ENCODE data around the gene CDH5. TPM values are rescaled to one million over a fixed set of nuclear protein-coding genes. Genes with fewer than 3 reads are reported as not detected.

The CDH5 gene
- total and polyA plus RNA-seq, 4 donors, result 5.5 to 21.9 (median 17.5) TPM

DNA sequence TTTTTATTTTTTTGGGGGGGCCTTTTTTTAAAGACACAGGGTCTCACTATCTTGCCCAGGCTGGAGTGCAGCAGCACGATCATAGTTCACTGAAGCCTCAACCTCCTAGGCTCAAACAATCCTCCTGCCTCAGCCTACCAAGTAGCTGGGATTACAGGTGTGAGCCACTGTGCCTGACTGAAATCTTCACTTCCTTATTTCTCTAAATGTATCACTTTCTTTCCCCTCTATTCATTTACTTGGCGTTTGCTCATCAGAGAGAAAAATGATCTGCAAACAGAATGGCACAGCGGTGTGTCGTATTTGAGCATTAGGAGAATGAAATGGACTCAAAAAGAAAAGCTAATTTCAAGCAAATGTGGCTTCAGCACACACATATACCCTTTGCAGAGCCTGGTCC lies 44.3 kb upstream of the CDH5 start:
- H3K27ac ChIP-seq (ENCODE audit: low read depth in 1 of 2, low read length in 2 of 2), result no peak overlapping the region
- DNase-seq (ENCODE audit: low spot score), result no peak
- H3K9me3 ChIP-seq (ENCODE audit: control insufficient read depth in 4 of 4, low read length in 3 of 4), result no peaks in the 10 kb centered on the region
- no peaks in the 10 kb centered on the region for H3K36me3 ChIP-seq (ENCODE audit: control insufficient read depth in 4 of 4, insufficient read depth in 3 of 4, low read depth in 1 of 4, low read length in 3 of 4)
- H3K27me3 ChIP-seq (ENCODE audit: control insufficient read depth in 4 of 4, insufficient read depth in 4 of 4, low read length in 3 of 4), result no peaks in the 10 kb centered on the region
- H3K9ac ChIP-seq (ENCODE audit: low read depth in 1 of 2, low read length in 2 of 2), result no peak overlapping the region
- 56% methylated on average over 4 of the region's 4 CpGs for WGBS
- peaks cover 0 to 6% (median 0%) of the 10 kb centered on the region in 4 donors for H3K4me1 ChIP-seq (ENCODE audit: control insufficient read depth in 4 of 4, insufficient read depth in 4 of 4, low read length in 3 of 4)
- TF ChIP-seq FOXA1 (IDR thresholded peaks at IDR 0.05) (no peak), RAD21 (IDR thresholded peaks at IDR 0.05) (no peak), EGR1 (IDR thresholded peaks at IDR 0.05; ENCODE audit: low read depth in 2 of 2) (no peak), SP1 (IDR thresholded peaks at IDR 0.05) (no peak), HNF4A (conservative IDR thresholded peaks at IDR 0.05) (no peak), JUND (IDR thresholded peaks at IDR 0.05) (no peak), HNF4G (IDR thresholded peaks at IDR 0.05) (no peak), TAF1 (conservative IDR thresholded peaks at IDR 0.05) (no peak), FOXA2 (IDR thresholded peaks at IDR 0.05) (no peak)
- TF ChIP-seq, protein P1, sequence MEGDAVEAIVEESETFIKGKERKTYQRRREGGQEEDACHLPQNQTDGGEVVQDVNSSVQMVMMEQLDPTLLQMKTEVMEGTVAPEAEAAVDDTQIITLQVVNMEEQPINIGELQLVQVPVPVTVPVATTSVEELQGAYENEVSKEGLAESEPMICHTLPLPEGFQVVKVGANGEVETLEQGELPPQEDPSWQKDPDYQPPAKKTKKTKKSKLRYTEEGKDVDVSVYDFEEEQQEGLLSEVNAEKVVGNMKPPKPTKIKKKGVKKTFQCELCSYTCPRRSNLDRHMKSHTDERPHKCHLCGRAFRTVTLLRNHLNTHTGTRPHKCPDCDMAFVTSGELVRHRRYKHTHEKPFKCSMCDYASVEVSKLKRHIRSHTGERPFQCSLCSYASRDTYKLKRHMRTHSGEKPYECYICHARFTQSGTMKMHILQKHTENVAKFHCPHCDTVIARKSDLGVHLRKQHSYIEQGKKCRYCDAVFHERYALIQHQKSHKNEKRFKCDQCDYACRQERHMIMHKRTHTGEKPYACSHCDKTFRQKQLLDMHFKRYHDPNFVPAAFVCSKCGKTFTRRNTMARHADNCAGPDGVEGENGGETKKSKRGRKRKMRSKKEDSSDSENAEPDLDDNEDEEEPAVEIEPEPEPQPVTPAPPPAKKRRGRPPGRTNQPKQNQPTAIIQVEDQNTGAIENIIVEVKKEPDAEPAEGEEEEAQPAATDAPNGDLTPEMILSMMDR (IDR thresholded peaks at IDR 0.05; ENCODE audit: low read depth, low read length, missing input control), result no peak
- H3K4me3 ChIP-seq (ENCODE audit: low read depth in 1 of 3, low read length in 3 of 3), result no peak overlapping the region

GRCh38 chr16:66324815-66325515 lies 41.5 kb upstream of the CDH5 start:
- H3K27ac ChIP-seq (ENCODE audit: low read depth in 1 of 2, low read length in 2 of 2), result no peak overlapping the region
- peaks cover 0 to 6% (median 0%) of the 10 kb centered on the region in 4 donors for H3K4me1 ChIP-seq (ENCODE audit: control insufficient read depth in 4 of 4, insufficient read depth in 4 of 4, low read length in 3 of 4)
- DNase-seq (ENCODE audit: low spot score), result no peak
- H3K4me3 ChIP-seq (ENCODE audit: low read depth in 1 of 3, low read length in 3 of 3), result no peak overlapping the region
- no peak overlapping the region for H3K9ac ChIP-seq (ENCODE audit: low read depth in 1 of 2, low read length in 2 of 2)
- H3K36me3 ChIP-seq (ENCODE audit: control insufficient read depth in 4 of 4, insufficient read depth in 3 of 4, low read depth in 1 of 4, low read length in 3 of 4), result no peaks in the 10 kb centered on the region
- H3K9me3 ChIP-seq (ENCODE audit: control insufficient read depth in 4 of 4, low read length in 3 of 4), result no peaks in the 10 kb centered on the region
- no peak for TF ChIP-seq RAD21 (IDR thresholded peaks at IDR 0.05)
- no peak for TF ChIP-seq REST (IDR thresholded peaks at IDR 0.05)
- TF ChIP-seq EGR1 (IDR thresholded peaks at IDR 0.05; ENCODE audit: low read depth in 2 of 2), result no peak
- no peak for TF ChIP-seq RXRA (IDR thresholded peaks at IDR 0.05)
- no peak for TF ChIP-seq HNF4G (IDR thresholded peaks at IDR 0.05)
- TF ChIP-seq HNF4A (conservative IDR thresholded peaks at IDR 0.05), result no peak
- TF ChIP-seq ATF3 (IDR thresholded peaks at IDR 0.05), result no peak
- no peak for TF ChIP-seq ZBTB33 (IDR thresholded peaks at IDR 0.05)
- TF ChIP-seq, protein P1 (IDR thresholded peaks at IDR 0.05; ENCODE audit: low read depth, low read length, missing input control), result no peak
- TF ChIP-seq GABPA (IDR thresholded peaks at IDR 0.05 in 1 of 2, conservative IDR thresholded peaks at IDR 0.05 in 1 of 2), result no peak
- no peak for TF ChIP-seq NR2F2 (IDR thresholded peaks at IDR 0.05)
- no peak for TF ChIP-seq MAX (IDR thresholded peaks at IDR 0.05)
- TF ChIP-seq JUND (IDR thresholded peaks at IDR 0.05), result no peak
- no peak for TF ChIP-seq TAF1 (conservative IDR thresholded peaks at IDR 0.05)
- TF ChIP-seq FOXA1 (IDR thresholded peaks at IDR 0.05), result no peak
- TF ChIP-seq YY1 (IDR thresholded peaks at IDR 0.05), result no peak
- no peak for TF ChIP-seq SP1 (IDR thresholded peaks at IDR 0.05)
- no peak for TF ChIP-seq FOXA2 (IDR thresholded peaks at IDR 0.05)
- 65% methylated on average over 11 of the region's 11 CpGs for WGBS
- no peaks in the 10 kb centered on the region for H3K27me3 ChIP-seq (ENCODE audit: control insufficient read depth in 4 of 4, insufficient read depth in 4 of 4, low read length in 3 of 4)
